NCI-H510A treated with DMSO at 0.1 percent for 48 hours (cell line): ENCODE measurements around the gene SLCO3A1.
"Not testable (repeated sequence)": the region's sequence is repeated elsewhere in the genome, so short reads cannot be mapped to it uniquely, and the experiment has no call there.

ENCODE experiments used
- DNase-seq: peaks from one replicate; lab custom pipeline; 2025; lab: John Stamatoyannopoulos, UW

Gene SLCO3A1

GRCh38 chr15:91940496-91941381, 87.2 kb downstream of the SLCO3A1 start:
- DNase-seq: no peak

GRCh38 chr15:91941871-91942658, 88.6 kb downstream of the SLCO3A1 start:
- DNase-seq: no peak

GRCh38 chr15:91942720-91943394, 89.3 kb downstream of the SLCO3A1 start:
- peak; percentile 86 for DNase-seq

- DNase-seq: peak; percentile 36
Measured at GRCh38 chr15:91944331-91944730, 90.8 kb downstream of the SLCO3A1 start.

GRCh38 chr15:91945385-91945784, 91.9 kb downstream of the SLCO3A1 start:
- no peak for DNase-seq

- DNase-seq: no peak
Measured at GRCh38 chr15:91946075-91946474, 92.6 kb downstream of the SLCO3A1 start.

- no peak for DNase-seq
Measured at GRCh38 chr15:91946581-91947292, 93.2 kb downstream of the SLCO3A1 start.

GRCh38 chr15:91947293-91947679, 93.8 kb downstream of the SLCO3A1 start:
- no peak for DNase-seq

- no peak for DNase-seq
Measured at GRCh38 chr15:91947683-91948608, 94.4 kb downstream of the SLCO3A1 start.

GRCh38 chr15:91949361-91949760, 95.9 kb downstream of the SLCO3A1 start:
- no peak for DNase-seq

GRCh38 chr15:91950054-91950453, 96.5 kb downstream of the SLCO3A1 start:
- DNase-seq: no peak

GRCh38 chr15:91950631-91951329, 97.3 kb downstream of the SLCO3A1 start:
- no peak for DNase-seq

- no peak for DNase-seq
Measured at GRCh38 chr15:91952216-91952615, 98.7 kb downstream of the SLCO3A1 start.

GRCh38 chr15:91953432-91953831, 99.9 kb downstream of the SLCO3A1 start:
- DNase-seq: no peak

GRCh38 chr15:91954292-91954691, 100.8 kb downstream of the SLCO3A1 start:
- peak; percentile 35 for DNase-seq

- DNase-seq: no peak
Measured at GRCh38 chr15:91956026-91956723, 102.7 kb downstream of the SLCO3A1 start.

GRCh38 chr15:91961357-91961756, 107.8 kb downstream of the SLCO3A1 start:
- no peak for DNase-seq

GRCh38 chr15:91963747-91964146, 110.2 kb downstream of the SLCO3A1 start:
- DNase-seq: not testable (repeated sequence)

- no peak for DNase-seq
Measured at GRCh38 chr15:91965501-91966193, 112.1 kb downstream of the SLCO3A1 start.
